ENCODE measurements around the gene EEFSEC.

- TF ChIP-seq POLR2AphosphoS5 (IDR thresholded peaks at IDR 0.05; ENCODE audit: low read depth, low read length) (no peak), RFX5 (IDR thresholded peaks at IDR 0.05; ENCODE audit: borderline replicate concordance, low read depth, low read length) (no peak)
These were observed 190.2 kb downstream of the EEFSEC start for GRCh38 chr3:128343287-128344051.
